ENCODE measurements around the gene ORC2.

- TF ChIP-seq CTCF (IDR thresholded peaks at IDR 0.05 in 4 of 5, conservative IDR thresholded peaks at IDR 0.05 in 1 of 5) (no peak), POLR2A (IDR thresholded peaks at IDR 0.05) (no peak)
Observed at GRCh38 chr2:201006704-201007103, 43.2 kb upstream of the ORC2 start.
